Endothelial cell of umbilical vein (primary cell): ENCODE results near the gene CORO2B.

ENCODE experiments used
- CTCF ChIP-seq, 2 donors: IDR thresholded peaks; 1 replicate in 1 of 2; 2 replicates in 1 of 2; pipeline ENCODE4 v1.5.1; 2011; ENCODE audit warnings: low read length in 2 of 2, mild to moderate bottlenecking in 2 of 2, moderate library complexity in 2 of 2, control low read depth in 1 of 2, inconsistent platforms in 1 of 2, low read depth in 1 of 2; ENCODE audit not compliant: insufficient read depth in 1 of 2; ENCODE audit errors: extremely low read depth in 1 of 2
- EZH2 ChIP-seq: IDR thresholded peaks from 2 replicates; pipeline ENCODE4 v1.6.1; 2012; ENCODE audit warnings: borderline replicate concordance, low read depth, mild to moderate bottlenecking, moderate library complexity, low read length, inconsistent platforms; ENCODE audit not compliant: severe bottlenecking
- FOS ChIP-seq: IDR thresholded peaks from 2 replicates; pipeline ENCODE4 v1.6.1; 2011; ENCODE audit warnings: mild to moderate bottlenecking, low read length, moderate library complexity, borderline replicate concordance; ENCODE audit not compliant: insufficient read depth
- JUN ChIP-seq: IDR thresholded peaks from 2 replicates; pipeline ENCODE4 v1.6.1; 2011; ENCODE audit warnings: borderline replicate concordance, low read depth; ENCODE audit not compliant: insufficient read length, insufficient read depth
- MAX ChIP-seq: IDR thresholded peaks from 2 replicates; pipeline ENCODE4 v1.6.1; 2011; ENCODE audit not compliant: insufficient read depth, insufficient read length
- MYC ChIP-seq: IDR thresholded peaks from one replicate; pipeline ENCODE4 v1.6.1; 2011; ENCODE audit warnings: mild to moderate bottlenecking, low read depth, low read length
- POLR2A ChIP-seq: IDR thresholded peaks from 2 replicates; pipeline ENCODE4 v1.6.1; 2012; ENCODE audit warnings: low read depth, mild to moderate bottlenecking, control low read depth, low read length
- POLR2AphosphoS5 ChIP-seq: IDR thresholded peaks from 2 replicates; pipeline ENCODE4 v1.6.1; 2012; ENCODE audit warnings: low read depth, mild to moderate bottlenecking, control low read depth, low read length, moderate library complexity; ENCODE audit not compliant: insufficient read depth

- TF ChIP-seq POLR2A: no peak
- no peak for TF ChIP-seq JUN
- TF ChIP-seq EZH2: no peak
- TF ChIP-seq POLR2AphosphoS5: no peak
- no peak for TF ChIP-seq CTCF (IDR thresholded peaks at IDR 0.05; ENCODE audit: extremely low read depth in 1 of 2, insufficient read depth in 1 of 2, low read depth in 1 of 2, low read length in 2 of 2)
- no peak for TF ChIP-seq MYC
- no peak for TF ChIP-seq FOS
- TF ChIP-seq MAX: no peak
These were observed 37.0 kb upstream of the CORO2B start for GRCh38 chr15:68541743-68542142.
